Measurements from ENCODE around the gene ZNF280B. TPM values are rescaled to one million over a fixed set of nuclear protein-coding genes. Genes with fewer than 3 reads are reported as not detected.

Gene ZNF280B
- total and polyA plus RNA-seq, 2 of the 13 experiments (the other 11 are each of a cell fraction or from before 2014, with no cell fraction given) = 3.7 to 3.9 TPM

DNA sequence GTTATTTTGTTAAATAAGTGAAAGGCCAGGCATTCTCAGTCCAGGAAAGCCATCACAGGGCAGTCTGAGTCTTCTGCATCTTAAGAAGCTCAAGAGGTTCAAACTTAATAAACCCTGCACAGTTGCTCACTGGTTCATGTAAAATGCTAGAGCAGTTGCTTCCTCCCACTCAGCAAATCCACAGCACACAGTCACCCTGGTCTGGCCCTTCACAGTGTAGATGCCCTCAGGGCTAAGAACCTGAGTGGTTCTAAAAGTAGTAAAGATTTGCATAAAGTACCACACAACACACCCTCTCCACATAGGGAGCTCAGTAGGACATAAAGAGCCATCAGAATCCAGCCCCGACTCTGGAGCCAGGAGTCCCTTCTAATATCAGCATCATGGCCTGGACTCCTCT, 58.7 kb downstream of the ZNF280B start:
- CTCF ChIA-PET (ENCODE audit: low intra/inter-chr PET ratio, low total read pairs) = no interaction called here
- FAIRE-seq = no peak
- in situ Hi-C loops (cut with HindIII; ENCODE audit: extremely low pct_ligation_motif_present, low pct_unique_long_range_greater_than_20kb) = no loop called here

More for the DNA sequence above, 58.7 kb downstream of the ZNF280B start:
- peaks cover 12% of the 10 kb centered on the region; the same call in 1 of the 2 replicates for H3K9me3 ChIP-seq (ENCODE audit: low read length)
- H3K27me3 ChIP-seq (ENCODE audit: control insufficient read depth in 1 of 2, insufficient read depth in 2 of 2, low read length in 2 of 2) = peaks cover 0 to 23% of the 10 kb centered on the region in 2 experiments; a peak in 2 of 5 replicates
- no peak overlapping the region for H3K9ac ChIP-seq (ENCODE audit: insufficient read depth, low read depth, low read length)
- no peak overlapping the region for H3K4me2 ChIP-seq (ENCODE audit: low read depth, low read length)
- POLR2A ChIA-PET = no interaction called here
- no peak for ATAC-seq
- WGBS (ENCODE audit: low lambda C conversion rate) = 17% methylated on average over 1 of the region's 1 CpG
- TF ChIP-seq RAD21 (CRISPR knock-in tag; IDR thresholded peaks at IDR 0.05) (no peak), SIN3B (IDR thresholded peaks at IDR 0.05; ENCODE audit: low read length) (no peak), ZFY (CRISPR knock-in tag; IDR thresholded peaks at IDR 0.05) (no peak), PPARG (CRISPR knock-in tag; conservative IDR thresholded peaks at IDR 0.05) (no peak), SYNCRIP (IDR thresholded peaks at IDR 0.05; ENCODE audit: insufficient read depth, low read depth, low read length) (no peak), MBNL3 (CRISPR knock-in tag; conservative IDR thresholded peaks at IDR 0.05) (no peak), ZNF720 (CRISPR knock-in tag; IDR thresholded peaks at IDR 0.05) (no peak), EHMT2 (IDR thresholded peaks at IDR 0.05; ENCODE audit: borderline replicate concordance, low read depth, low read length) (no peak), SRSF9 (IDR thresholded peaks at IDR 0.05; ENCODE audit: borderline replicate concordance, insufficient read depth, low read depth, low read length, poor library complexity, severe bottlenecking) (no peak), ZNF652 (CRISPR knock-in tag; IDR thresholded peaks at IDR 0.05; ENCODE audit: borderline replicate concordance, low read depth) (no peak), DMAP1 (CRISPR knock-in tag; IDR thresholded peaks at IDR 0.05) (no peak), ZNF546 (CRISPR knock-in tag; conservative IDR thresholded peaks at IDR 0.05) (no peak), ZNF572 (CRISPR knock-in tag; IDR thresholded peaks at IDR 0.05) (no peak), GPBP1L1 (CRISPR knock-in tag; IDR thresholded peaks at IDR 0.05) (no peak), ZNF672 (CRISPR knock-in tag; IDR thresholded peaks at IDR 0.05) (no peak)
- no peak overlapping the region for H3K4me3 ChIP-seq (replicated peaks in 1 of 3; ENCODE audit: insufficient read depth in 1 of 3, low read depth in 2 of 3, low read length in 3 of 3)
- BruUV-seq (replicated peaks) = no TSS peak
- peaks cover 8% of the 10 kb centered on the region; the same call in 1 of the 2 replicates for H3K4me1 ChIP-seq (ENCODE audit: insufficient read depth, low read length)
- intact Hi-C loops (cut with micrococcal nuclease; ENCODE audit: unreplicated experiment) = no loop called here
- H3K27ac ChIP-seq (ENCODE audit: extremely low read length, insufficient read depth, low read length) = no peak overlapping the region
- no peaks in the 10 kb centered on the region for H3K36me3 ChIP-seq (replicated peaks in 1 of 2; ENCODE audit: control insufficient read depth in 1 of 2, insufficient read depth in 2 of 2, low read length in 2 of 2)
- no peak overlapping the region for H2AFZ ChIP-seq (ENCODE audit: low read length)
- DNase-seq (ENCODE audit: low spot score) = no peak
- H4K20me1 ChIP-seq (ENCODE audit: insufficient read depth, low read length) = no peaks in the 10 kb centered on the region
- no peaks in the 10 kb centered on the region for H3K79me2 ChIP-seq (ENCODE audit: insufficient read depth, low read length)

Measured in HepG2 (cell line).